Measurements from ENCODE around the gene TRIM75. TPM values are rescaled to one million over a fixed set of nuclear protein-coding genes. Genes with fewer than 3 reads are reported as not detected.
"Not testable (repeated sequence)": the region's sequence is repeated elsewhere in the genome, so short reads cannot be mapped to it uniquely, and the experiment has no call there.

TRIM75 gene
- total RNA-seq, 4 donors from 2014 or later, result not detected

- WGBS, 2 donors, result 51 to 89% methylated on average over 2 of the region's 2 CpGs
- TF ChIP-seq CTCF (IDR thresholded peaks at IDR 0.05), result no peak
- TF ChIP-seq POLR2A (IDR thresholded peaks at IDR 0.05), result no peak
- H3K4me3 ChIP-seq (replicated peaks in 1 of 3), result no peak overlapping the region
- H3K36me3 ChIP-seq, result no peaks in the 10 kb centered on the region
- DNase-seq, result no peak
- intact Hi-C loops (cut with DNase I), result no loop called here
- no peaks in the 10 kb centered on the region for H3K9me3 ChIP-seq
- H3K27me3 ChIP-seq, result no peaks in the 10 kb centered on the region
- H3K27ac ChIP-seq, result no peak overlapping the region
- no peaks in the 10 kb centered on the region for H3K4me1 ChIP-seq
These were observed 43.2 kb upstream of the TRIM75 start for GRCh38 chr4:165010487-165010886.

GRCh38 chr4:165010991-165011390 is 42.7 kb upstream of the TRIM75 start:
- no peak overlapping the region for H3K4me3 ChIP-seq (replicated peaks in 1 of 3)
- H3K27ac ChIP-seq, result no peak overlapping the region
- WGBS, 2 donors, result 84 to 91% methylated on average over 8 of the region's 8 CpGs
- H3K9me3 ChIP-seq, result no peaks in the 10 kb centered on the region
- intact Hi-C loops (cut with DNase I), result no loop called here
- H3K4me1 ChIP-seq, result no peaks in the 10 kb centered on the region
- DNase-seq, result no peak
- no peaks in the 10 kb centered on the region for H3K27me3 ChIP-seq
- TF ChIP-seq POLR2A (IDR thresholded peaks at IDR 0.05) (no peak), CTCF (IDR thresholded peaks at IDR 0.05) (no peak)
- no peaks in the 10 kb centered on the region for H3K36me3 ChIP-seq

- Histone ChIP-seq H3K36me3 (no peaks in the 10 kb centered on the region), H3K9me3 (no peaks in the 10 kb centered on the region), H3K4me3 (replicated peaks in 1 of 3) (no peak overlapping the region), H3K4me1 (no peaks in the 10 kb centered on the region), H3K27ac (no peak overlapping the region), H3K27me3 (no peaks in the 10 kb centered on the region)
- 81 to 88% methylated on average over 5 of the region's 5 CpGs for WGBS, 2 donors
- no peak for DNase-seq
- intact Hi-C loops (cut with DNase I), result no loop called here
- TF ChIP-seq CTCF (IDR thresholded peaks at IDR 0.05) (no peak), POLR2A (IDR thresholded peaks at IDR 0.05) (no peak)
These were observed 42.3 kb upstream of the TRIM75 start for GRCh38 chr4:165011403-165011802.

- no peak for TF ChIP-seq CTCF (IDR thresholded peaks at IDR 0.05)
- TF ChIP-seq POLR2A (IDR thresholded peaks at IDR 0.05), result no peak
- intact Hi-C loops (cut with DNase I), result no loop called here
- DNase-seq, result no peak
These were observed 40.0 kb upstream of the TRIM75 start for GRCh38 chr4:165013691-165014090.

GRCh38 chr4:165016971-165017370 is 36.7 kb upstream of the TRIM75 start:
- intact Hi-C loops (cut with DNase I), result no loop called here
- H3K4me1 ChIP-seq, result no peaks in the 10 kb centered on the region
- no peak for TF ChIP-seq CTCF (IDR thresholded peaks at IDR 0.05)
- TF ChIP-seq POLR2A (IDR thresholded peaks at IDR 0.05), result no peak
- H3K4me3 ChIP-seq (replicated peaks in 1 of 3), result no peak overlapping the region
- H3K36me3 ChIP-seq, result no peaks in the 10 kb centered on the region
- no peak for DNase-seq
- H3K27ac ChIP-seq, result no peak overlapping the region
- 59 to 68% methylated on average over 5 of the region's 5 CpGs for WGBS, 2 donors
- no peaks in the 10 kb centered on the region for H3K27me3 ChIP-seq
- no peaks in the 10 kb centered on the region for H3K9me3 ChIP-seq

More at GRCh38 chr4:165013691-165014090, 40.0 kb upstream of the TRIM75 start:
- Histone ChIP-seq H3K36me3 (no peaks in the 10 kb centered on the region), H3K4me1 (no peaks in the 10 kb centered on the region), H3K9me3 (no peaks in the 10 kb centered on the region), H3K27ac (no peak overlapping the region), H3K4me3 (replicated peaks in 1 of 3) (no peak overlapping the region), H3K27me3 (no peaks in the 10 kb centered on the region)

GRCh38 chr4:165019995-165020394 is 33.7 kb upstream of the TRIM75 start:
- intact Hi-C loops (cut with DNase I); H3K4me3 ChIP-seq (replicated peaks in 1 of 3); H3K4me1 ChIP-seq; H3K36me3 ChIP-seq; H3K27ac ChIP-seq; DNase-seq; H3K27me3 ChIP-seq; H3K9me3 ChIP-seq: not testable (repeated sequence)
- 90% methylated on average over 2 of the region's 30 CpGs; no CpG with 5 or more reads in 1 of the 2 donors for WGBS, 2 donors

- H3K4me3 ChIP-seq (replicated peaks in 1 of 3); H3K4me1 ChIP-seq; H3K36me3 ChIP-seq; H3K27me3 ChIP-seq; DNase-seq; H3K27ac ChIP-seq; intact Hi-C loops (cut with DNase I); H3K9me3 ChIP-seq: not testable (repeated sequence)
- 94 to 97% methylated on average over 8 of the region's 8 CpGs for WGBS, 2 donors
These were observed 27.9 kb upstream of the TRIM75 start for GRCh38 chr4:165025782-165026181.
